Stimulated activated CD8-positive, alpha-beta memory T cell treated with anti-CD3 and anti-CD28 coated beads, Interleukin-15, amount 100 ng/mL, for 1 hour (primary cell): ENCODE data around the gene POMP.

Source experiments
- DNase-seq: peaks from one replicate; pipeline ENCODE4 v3.0.0-alpha.2; 2020; ENCODE audit warnings: low read depth

Gene POMP, protein sequence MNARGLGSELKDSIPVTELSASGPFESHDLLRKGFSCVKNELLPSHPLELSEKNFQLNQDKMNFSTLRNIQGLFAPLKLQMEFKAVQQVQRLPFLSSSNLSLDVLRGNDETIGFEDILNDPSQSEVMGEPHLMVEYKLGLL

DNA sequence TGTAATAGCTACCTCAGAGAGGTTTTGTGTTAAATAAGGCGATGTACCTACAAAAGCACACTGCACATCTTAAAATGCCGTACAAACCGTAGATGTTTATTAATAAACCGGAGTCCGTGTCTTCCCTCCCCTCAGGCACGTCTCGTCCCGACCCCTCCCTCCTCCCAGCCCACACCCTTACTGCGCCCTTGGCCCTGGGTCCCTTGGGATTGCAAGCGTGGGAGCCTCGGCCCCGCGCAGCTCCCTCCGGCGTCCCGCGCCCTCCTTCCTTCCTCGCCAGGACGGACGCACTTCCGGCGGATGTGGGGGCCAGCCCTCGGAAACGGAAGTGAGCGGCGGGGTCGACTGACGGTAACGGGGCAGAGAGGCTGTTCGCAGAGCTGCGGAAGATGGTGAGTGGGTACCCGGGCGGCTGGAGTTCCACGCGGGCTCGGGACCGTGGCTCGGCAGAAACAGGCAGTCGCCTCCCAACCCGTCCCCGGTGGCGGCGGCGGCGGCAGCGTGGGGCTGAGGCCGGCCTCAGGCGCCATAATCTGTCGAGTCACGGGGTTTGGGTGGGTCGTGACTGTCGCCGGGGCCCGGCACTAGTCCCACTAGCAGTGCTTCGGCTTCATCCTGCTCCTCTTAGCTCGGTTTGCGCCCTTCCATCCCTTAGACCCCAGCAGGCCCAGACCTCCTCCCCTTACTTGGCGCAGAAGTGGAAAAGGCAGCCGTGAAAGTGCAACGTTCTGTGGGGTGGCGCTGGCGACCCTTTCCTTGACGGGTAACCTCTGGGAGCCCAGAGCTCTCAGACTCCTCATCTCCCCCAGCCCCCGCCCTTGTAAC is at the start of gene POMP:
TSS of gene POMP (plus strand) at position 335 of the 825 bp plus-strand sequence. CDS start at position 390, 55 bp downstream.
- peak; percentile 85 for DNase-seq

DNA sequence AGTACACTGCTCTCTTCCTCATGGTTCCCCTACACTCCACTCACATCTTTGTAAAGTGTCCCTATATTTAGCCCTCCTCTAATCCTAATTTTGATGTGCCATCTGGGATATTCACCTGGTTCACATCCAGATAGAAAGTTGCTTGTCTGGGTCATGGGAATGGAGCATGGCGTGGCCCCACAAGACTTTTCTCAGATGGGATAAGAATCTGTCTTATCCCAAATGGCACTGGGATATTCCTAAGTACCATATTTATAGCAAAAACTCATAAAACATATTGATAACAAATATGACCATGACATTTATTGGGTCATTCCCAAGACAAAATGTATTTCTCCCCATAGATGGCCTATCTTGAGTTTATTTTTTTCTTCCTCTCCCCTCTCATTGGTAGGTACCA is 49.5 kb upstream of the POMP start:
- DNase-seq, result no peak

- DNase-seq, result no peak
Measured at GRCh38 chr13:28609926-28610325, 49.0 kb upstream of the POMP start.

GRCh38 chr13:28610996-28611395 is 47.9 kb upstream of the POMP start:
- DNase-seq, result no peak

DNA sequence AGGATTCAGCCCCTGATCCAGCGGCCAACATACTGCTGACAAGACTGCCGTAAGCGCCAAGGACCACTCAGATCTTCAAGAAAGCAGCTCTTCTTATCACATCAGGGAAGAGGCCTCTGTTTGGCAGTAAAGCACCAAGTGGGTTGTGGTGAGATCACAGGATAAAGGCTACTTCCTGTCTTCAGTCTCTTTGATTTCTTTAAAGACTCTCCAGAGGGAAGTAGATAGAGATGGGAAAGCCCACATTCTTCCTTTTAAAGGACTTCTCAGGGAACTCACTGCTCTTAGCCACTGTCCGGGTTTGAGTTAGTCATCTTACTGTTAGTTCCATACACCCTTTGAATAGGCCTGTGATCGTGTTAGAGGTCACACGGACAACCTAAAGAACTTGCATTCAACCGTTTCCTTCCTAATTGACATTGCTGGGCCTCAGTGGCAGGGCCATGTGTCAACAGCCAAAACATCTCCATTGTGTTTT is 47.2 kb upstream of the POMP start:
- DNase-seq, result no peak

DNA sequence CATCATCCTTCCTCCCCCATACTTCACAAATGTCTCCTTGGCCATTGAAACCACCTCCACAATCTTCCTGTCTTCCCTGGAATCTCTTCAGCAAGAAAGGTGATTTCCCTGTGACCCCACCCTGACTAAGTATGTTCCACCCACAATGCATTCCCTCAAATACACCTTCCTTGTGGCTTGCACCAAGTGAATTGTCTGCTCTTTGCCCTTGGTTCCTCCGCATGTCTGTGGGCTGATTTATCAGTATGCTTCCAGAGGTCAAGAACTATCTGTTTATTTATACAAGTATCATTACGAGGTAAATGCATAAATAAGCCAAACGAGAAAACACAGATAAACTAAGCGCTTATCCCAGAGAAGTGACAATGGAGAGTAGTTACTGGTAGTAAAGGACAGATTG is 45.4 kb upstream of the POMP start:
- no peak for DNase-seq

GRCh38 chr13:28615916-28616446 is 42.9 kb upstream of the POMP start:
- no peak for DNase-seq

DNA sequence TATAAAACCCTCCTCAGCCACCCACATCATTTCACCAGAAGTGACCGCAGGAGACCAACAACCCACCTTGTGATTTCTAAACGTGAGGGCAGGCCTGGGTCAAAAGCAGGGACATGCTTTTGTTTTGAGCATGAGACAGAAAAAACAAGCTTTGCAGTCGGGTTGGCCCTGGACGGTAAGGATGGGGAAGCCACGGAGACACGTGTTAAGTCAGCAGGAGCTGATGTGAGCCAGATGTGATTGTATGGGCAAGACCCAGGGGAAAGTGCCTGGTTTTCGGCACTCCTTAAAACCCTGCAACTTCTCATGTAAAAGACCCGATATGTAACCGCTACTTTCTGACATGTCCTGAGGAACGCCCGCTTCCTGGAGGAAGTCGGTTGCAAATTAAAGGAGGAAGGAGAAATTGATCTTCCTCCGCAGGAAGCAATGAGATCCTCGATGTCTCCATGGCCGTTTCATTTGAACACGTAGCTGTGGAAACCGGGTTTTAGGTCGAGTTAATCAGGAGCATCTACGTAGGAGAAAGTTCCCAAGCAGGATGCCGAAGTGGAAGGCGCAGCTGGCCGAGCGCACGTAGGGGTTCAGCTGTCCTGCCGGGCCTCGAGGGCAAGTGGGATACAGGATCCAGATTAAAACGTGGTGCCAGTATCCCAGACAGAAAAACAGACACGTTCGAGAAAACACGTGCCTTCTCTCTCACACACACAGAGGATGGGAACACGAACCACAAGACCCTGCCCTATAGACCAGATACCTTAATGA is 40.5 kb upstream of the POMP start:
- no peak for DNase-seq

- no peak for DNase-seq
Measured at GRCh38 chr13:28620011-28620830, 38.7 kb upstream of the POMP start.

- DNase-seq, result no peak
Measured at GRCh38 chr13:28621449-28621848, 37.5 kb upstream of the POMP start.

GRCh38 chr13:28622286-28622685 is 36.6 kb upstream of the POMP start:
- DNase-seq, result no peak

DNA sequence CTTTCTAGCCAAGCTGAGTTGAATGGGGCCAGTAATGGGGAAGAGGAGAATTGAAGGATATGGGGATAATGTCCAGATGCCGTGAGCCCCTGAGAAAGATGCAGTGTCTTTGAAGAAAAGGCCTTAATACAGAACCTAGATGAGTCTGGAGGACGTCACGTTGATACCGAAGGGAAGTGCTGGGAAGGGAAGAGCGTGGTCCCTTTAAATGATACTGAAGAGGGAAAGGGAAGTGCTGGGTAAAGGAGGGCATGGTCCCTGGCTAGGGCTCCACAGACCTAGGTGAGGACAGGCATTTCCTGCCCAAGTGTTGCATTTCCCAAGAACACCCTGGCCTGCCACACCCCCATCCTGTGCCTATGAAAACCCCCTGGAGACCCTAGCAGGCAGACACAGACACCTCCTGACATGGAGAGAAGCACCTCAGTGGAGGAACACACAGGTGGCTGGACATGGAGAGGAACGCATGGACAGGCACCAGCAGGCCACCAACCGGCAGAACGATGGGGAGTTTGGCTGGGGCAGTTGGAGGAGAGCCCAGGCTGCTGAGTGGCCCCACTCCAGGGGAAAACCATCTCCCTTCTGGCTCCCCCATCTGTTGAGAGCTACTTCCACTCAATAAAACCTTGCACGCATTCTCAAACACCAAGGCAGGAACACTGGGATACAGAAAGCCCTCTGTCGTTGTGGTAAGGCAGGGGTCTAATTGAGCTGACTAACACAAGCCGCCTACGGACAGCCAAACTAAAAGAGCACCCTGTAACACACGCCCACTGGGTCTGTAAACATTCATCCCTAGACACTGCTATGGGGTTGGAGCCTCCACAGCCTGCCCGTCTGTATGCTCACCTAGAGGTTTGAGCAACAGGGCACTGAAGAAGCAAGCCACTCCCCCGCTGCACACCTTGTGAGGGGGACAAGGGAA is 34.9 kb upstream of the POMP start:
- no peak for DNase-seq

DNA sequence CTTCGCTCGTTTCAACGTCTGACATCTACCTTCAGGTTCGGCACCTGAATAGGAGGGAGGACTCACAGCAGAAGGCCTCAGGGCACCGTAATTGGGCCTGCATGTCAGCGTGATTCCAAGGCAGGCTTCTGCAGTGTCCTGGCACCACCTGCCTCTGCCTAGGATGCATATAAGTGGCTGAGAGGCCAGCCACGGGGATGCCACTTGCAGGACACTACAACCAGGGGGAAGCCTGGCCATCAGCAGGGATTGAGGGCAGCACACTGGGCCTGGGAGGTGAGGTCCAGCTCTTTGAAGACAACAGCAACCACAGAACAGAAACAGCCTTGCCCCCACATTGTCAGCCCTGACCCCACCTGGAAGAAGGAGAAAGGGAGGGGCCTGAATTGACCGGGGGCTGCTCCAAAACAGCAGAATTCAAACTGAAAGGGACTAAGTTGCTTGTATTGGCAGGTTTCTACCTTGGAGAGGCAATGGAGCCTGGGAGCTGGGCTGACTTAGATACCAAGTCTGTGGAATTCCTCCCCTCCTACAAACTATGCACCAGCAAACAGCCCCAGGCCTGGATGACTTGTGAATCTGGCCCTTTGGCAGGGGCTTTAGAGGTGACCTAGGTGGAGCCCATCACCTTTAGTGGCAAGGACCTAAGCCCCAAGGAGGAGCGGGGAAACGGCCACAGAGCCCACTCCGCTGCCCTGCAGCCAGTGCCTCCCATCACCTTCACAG is 34.1 kb upstream of the POMP start:
- no peak for DNase-seq

- no peak for DNase-seq
Measured at GRCh38 chr13:28626266-28626665, 32.7 kb upstream of the POMP start.

- DNase-seq, result no peak
Measured at GRCh38 chr13:28628241-28628640, 30.7 kb upstream of the POMP start.

- DNase-seq, result no peak
Measured at GRCh38 chr13:28630869-28631268, 28.1 kb upstream of the POMP start.

DNA sequence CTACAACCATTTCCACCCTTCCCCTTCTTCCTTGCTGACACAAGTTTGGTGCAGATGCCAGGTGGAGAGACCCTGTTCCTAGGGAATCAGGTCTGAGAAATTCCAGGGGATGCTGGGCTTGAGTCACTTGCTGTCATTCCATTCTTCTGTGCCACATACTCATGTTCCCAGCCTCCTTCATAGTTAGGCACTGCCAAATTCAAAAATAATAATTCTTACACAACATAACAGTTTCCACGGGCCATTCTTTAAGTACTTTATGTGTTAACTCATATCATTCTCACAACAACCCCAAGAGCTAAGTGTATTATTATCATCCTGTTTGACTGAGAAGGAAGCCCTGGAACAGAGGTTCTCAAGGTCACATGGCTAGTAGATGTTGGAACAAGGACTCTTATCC is 27.1 kb upstream of the POMP start:
- DNase-seq, result no peak

DNA sequence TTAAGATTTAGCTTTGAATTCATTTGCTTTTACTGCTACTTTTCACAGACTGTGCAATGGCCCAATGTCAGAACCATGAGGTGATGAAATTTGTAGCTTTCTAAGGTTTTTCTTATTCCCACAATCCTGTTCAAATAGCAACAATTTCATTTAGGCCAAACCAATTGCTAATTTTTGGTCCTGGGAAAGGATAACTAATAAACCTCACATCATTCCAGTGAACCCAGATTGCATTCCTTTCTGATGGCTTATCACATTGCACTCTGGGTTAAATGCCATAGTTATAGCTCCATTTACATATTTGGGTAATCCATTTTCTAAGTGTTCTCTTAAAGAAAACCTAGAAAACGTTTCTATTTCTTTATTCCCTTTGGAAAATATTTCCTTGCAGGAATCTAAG is 22.9 kb upstream of the POMP start:
- no peak for DNase-seq

- DNase-seq, result no peak
Measured at GRCh38 chr13:28636677-28637317, 22.1 kb upstream of the POMP start.
